GM18526 (cell line): ENCODE data around the gene ABCC3.

Experiments
- POLR2A ChIP-seq: IDR thresholded peaks from 3 replicates; pipeline ENCODE4 v1.6.1; 2011; ENCODE audit not compliant: insufficient read length; ENCODE audit errors: extremely low read depth

ABCC3 gene

GRCh38 chr17:50728881-50729765, 94.4 kb downstream of the ABCC3 start:
- no peak for TF ChIP-seq POLR2A

- TF ChIP-seq POLR2A, result no peak
Measured at GRCh38 chr17:50731575-50732460, 97.1 kb downstream of the ABCC3 start.

- no peak for TF ChIP-seq POLR2A
Measured at GRCh38 chr17:50735287-50735686, 100.6 kb downstream of the ABCC3 start.

- TF ChIP-seq POLR2A, result no peak
Measured at GRCh38 chr17:50737118-50737698, 102.5 kb downstream of the ABCC3 start.

GRCh38 chr17:50739098-50739497, 104.4 kb downstream of the ABCC3 start:
- TF ChIP-seq POLR2A, result no peak
